Lower lobe of right lung (tissue), 2 donors: ENCODE data around the gene MAN2B1. TPM values are rescaled to one million over a fixed set of nuclear protein-coding genes. Genes with fewer than 3 reads are reported as not detected.

Source experiments
- ATAC-seq, 2 donors: fragments of 200-7000 bp; cut with Tn5 transposase; one replicate each; pipeline ENCODE4 v1.9.1; 2020 to 2022; ENCODE audit warnings: mild to moderate bottlenecking in 2 of 2, moderate library complexity in 2 of 2
- DNase-seq: peaks from one replicate; pipeline ENCODE4 v3.0.0-alpha.2; 2020
- H3K27ac ChIP-seq: fragments of 200-600 bp; one replicate; pipeline ENCODE4 v1.8.0; 2022
- H3K27me3 ChIP-seq: fragments of 200-600 bp; one replicate; pipeline ENCODE4 v1.8.0; 2022; ENCODE audit warnings: low read depth
- H3K36me3 ChIP-seq: fragments of 200-600 bp; one replicate; pipeline ENCODE4 v1.8.0; 2022; ENCODE audit warnings: mild to moderate bottlenecking
- H3K4me1 ChIP-seq: fragments of 200-600 bp; one replicate; pipeline ENCODE4 v1.8.0; 2022
- H3K4me3 ChIP-seq: fragments of 200-600 bp; one replicate; pipeline ENCODE4 v1.8.0; 2022; ENCODE audit warnings: mild to moderate bottlenecking
- H3K9me3 ChIP-seq: fragments of 200-600 bp; one replicate; pipeline ENCODE4 v1.8.0; 2022
- intact Hi-C: fragments of 100-400 bp; cut with DNase I; formaldehyde crosslinking; loops from one replicate; pipeline ENCODE4 v1.11.0; 2022
- total RNA-seq: library from RNA; stranded (reverse); fragmentation: NEBNext Ultra II Directional; extraction: Animal tissue kit (Norgen Biotek cat#: 25700); gene quantifications from one replicate; pipeline ENCODE4 v1.2.1, GENCODE V29; 2021
- TF ChIP-seq, protein P1 (sequence below): fragments of 200-600 bp; IDR thresholded peaks from one replicate; pipeline ENCODE4 v1.8.0; 2022; ENCODE audit warnings: antibody characterized with exemption, mild to moderate bottlenecking
- donor health status: DM: no; HTN: yes; CAD: no; lungs with severe emphysema.

MAN2B1 gene
- total RNA-seq, 1 donor from 2014 or later = 251 TPM

DNA sequence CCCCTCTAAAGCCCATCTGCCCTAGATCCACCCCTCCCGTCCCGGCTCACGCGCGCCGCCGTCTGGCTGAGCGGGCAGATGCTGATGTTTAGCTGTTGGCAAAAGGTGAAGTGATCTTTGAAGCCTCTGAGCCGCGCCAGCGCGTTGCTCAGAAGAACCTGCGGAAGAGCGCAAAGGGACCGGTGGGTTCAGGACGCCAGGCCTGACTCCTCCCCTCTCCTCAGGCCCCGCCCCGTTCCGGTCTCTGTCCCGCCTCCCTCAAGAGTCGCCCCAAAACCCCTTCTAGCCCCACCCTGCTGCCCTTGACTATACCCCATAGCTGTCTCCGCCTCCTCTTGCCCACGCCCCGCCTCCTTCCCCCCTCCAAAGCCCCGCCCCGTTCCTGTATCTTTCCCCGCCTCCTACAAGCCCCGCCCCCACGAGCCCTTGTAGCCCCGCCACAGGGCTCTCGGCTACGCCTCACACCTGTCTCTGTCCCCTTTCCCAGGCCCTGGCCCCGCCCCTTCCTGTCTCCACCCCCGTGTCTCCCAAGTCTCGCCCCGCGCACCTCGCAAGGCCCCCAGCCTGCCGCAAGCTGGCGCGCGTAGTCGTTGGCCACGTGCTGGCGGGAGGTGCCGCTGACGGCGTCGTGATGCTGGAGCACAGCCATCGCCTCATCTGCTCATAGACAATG lies 9.5 kb downstream of the MAN2B1 start:
- Histone ChIP-seq H3K36me3 (peaks cover 81% of the 10 kb centered on the region), H3K9me3 (no peaks in the 10 kb centered on the region), H3K4me1 (no peaks in the 10 kb centered on the region), H3K27ac (no peak overlapping the region), H3K4me3 (no peak overlapping the region), H3K27me3 (no peaks in the 10 kb centered on the region)
- ATAC-seq (peak; percentile 13 to 36), DNase-seq (no peak)
- intact Hi-C loops = no loop called here
- TF ChIP-seq, protein P1, sequence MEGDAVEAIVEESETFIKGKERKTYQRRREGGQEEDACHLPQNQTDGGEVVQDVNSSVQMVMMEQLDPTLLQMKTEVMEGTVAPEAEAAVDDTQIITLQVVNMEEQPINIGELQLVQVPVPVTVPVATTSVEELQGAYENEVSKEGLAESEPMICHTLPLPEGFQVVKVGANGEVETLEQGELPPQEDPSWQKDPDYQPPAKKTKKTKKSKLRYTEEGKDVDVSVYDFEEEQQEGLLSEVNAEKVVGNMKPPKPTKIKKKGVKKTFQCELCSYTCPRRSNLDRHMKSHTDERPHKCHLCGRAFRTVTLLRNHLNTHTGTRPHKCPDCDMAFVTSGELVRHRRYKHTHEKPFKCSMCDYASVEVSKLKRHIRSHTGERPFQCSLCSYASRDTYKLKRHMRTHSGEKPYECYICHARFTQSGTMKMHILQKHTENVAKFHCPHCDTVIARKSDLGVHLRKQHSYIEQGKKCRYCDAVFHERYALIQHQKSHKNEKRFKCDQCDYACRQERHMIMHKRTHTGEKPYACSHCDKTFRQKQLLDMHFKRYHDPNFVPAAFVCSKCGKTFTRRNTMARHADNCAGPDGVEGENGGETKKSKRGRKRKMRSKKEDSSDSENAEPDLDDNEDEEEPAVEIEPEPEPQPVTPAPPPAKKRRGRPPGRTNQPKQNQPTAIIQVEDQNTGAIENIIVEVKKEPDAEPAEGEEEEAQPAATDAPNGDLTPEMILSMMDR = no peak

DNA sequence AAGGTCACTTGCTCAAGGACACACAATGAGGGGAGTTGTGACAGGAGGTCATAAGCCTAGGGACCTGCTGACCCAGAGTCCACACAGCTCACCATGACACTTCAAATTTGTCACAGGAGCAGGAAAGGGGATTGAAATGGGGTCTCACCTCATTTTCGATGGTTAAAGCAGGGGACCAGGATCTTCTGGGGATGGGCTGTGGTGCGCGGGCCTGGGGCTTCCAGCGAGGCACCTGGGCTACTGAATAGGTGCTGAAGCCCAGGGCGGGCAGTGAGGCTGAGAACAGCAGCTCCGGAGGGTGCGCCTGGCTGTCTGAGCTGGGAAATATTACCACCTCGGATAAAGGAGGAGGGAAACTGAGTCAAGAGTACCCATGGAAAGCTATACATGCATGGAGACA lies 11.0 kb downstream of the MAN2B1 start:
- Histone ChIP-seq H3K27ac (no peak overlapping the region), H3K4me3 (no peak overlapping the region), H3K27me3 (no peaks in the 10 kb centered on the region), H3K4me1 (no peaks in the 10 kb centered on the region), H3K36me3 (peaks cover 78% of the 10 kb centered on the region), H3K9me3 (no peaks in the 10 kb centered on the region)
- DNase-seq (no peak), ATAC-seq (no peak)
- intact Hi-C loops = no loop called here
- TF ChIP-seq, protein P1 = no peak

DNA sequence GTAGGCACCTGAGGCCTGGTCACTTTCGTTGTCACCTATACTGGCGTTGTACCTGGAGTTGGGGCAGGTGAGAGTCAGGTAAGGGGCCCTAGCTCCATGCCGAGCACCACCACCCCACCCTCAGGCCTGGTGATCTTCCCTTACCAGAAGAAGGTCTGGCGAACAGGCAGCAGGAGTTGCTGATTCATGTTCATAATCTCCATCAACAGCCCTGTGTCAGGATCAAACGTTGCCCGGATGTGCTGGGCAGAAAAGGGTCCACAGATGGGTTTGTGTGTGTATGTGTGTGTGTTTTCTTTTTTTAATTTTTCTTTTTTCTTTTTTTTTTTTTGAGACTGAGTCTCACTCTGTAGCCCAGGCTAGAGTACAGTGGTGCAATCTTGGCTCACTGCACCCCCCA lies 14.3 kb downstream of the MAN2B1 start:
- ATAC-seq = no peak
- peaks cover 49% of the 10 kb centered on the region for H3K36me3 ChIP-seq

DNA sequence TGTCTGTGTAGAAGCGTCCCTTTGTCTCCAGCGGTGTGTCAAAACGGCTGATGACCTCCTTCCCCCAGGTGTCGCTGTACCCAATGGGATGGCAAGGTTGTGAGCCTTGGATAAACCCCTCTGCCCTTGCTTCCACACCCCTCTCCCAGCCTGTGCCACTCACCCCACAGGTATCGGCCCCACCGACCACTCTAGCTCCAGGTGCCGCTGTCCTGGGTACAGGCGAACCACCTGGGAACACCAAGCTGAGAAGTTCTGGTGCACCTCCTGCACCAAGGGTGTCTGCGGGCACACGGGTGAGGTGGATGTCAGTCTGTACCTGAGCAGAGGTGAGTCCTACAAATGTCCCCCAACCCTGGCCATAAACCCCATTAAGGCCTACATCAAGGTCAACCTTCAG lies 16.6 kb downstream of the MAN2B1 start:
- intact Hi-C loops = no loop called here
- Histone ChIP-seq H3K4me1 (peaks cover 12% of the 10 kb centered on the region), H3K27me3 (no peaks in the 10 kb centered on the region), H3K36me3 (peaks cover 31% of the 10 kb centered on the region), H3K27ac (no peak overlapping the region), H3K9me3 (no peaks in the 10 kb centered on the region), H3K4me3 (no peak overlapping the region)
- peak; percentile 24 for DNase-seq
- no peak for ATAC-seq
- TF ChIP-seq, protein P1 = no peak

More for the DNA sequence above, 14.3 kb downstream of the MAN2B1 start:
- Histone ChIP-seq H3K4me3 (no peak overlapping the region), H3K4me1 (peaks cover 12% of the 10 kb centered on the region), H3K9me3 (no peaks in the 10 kb centered on the region), H3K27me3 (no peaks in the 10 kb centered on the region), H3K27ac (no peak overlapping the region)
- peak; percentile 24 for DNase-seq
- TF ChIP-seq, protein P1 = no peak
- intact Hi-C loops = no loop called here

DNA sequence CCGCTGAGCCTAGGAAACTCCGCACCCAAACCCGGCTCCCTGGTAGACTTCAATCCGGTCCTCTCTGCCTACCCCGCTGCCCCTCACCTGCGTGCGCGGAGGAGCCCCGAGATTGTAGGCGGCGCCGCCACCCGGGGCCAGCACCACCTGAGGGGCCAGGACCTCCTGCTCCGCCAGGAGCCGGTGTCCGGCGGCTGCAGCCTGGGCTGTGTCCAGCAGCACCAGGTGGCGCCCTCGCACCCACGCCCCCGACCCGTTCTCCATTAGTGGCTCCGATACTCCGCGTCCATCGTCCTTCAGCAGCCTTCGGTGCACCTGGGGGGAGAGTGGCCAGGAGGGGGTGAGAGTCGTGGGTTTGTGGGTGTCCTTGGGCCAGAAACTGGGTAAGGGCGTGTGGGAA lies 18.5 kb downstream of the MAN2B1 start:
- Histone ChIP-seq H3K4me3 (peak overlapping the region; percentile 40), H3K27ac (no peak overlapping the region), H3K9me3 (no peaks in the 10 kb centered on the region), H3K27me3 (no peaks in the 10 kb centered on the region), H3K4me1 (peaks cover 12% of the 10 kb centered on the region), H3K36me3 (peaks cover 21% of the 10 kb centered on the region)
- DNase-seq (no peak), ATAC-seq (peak; percentile 58 to 69)
- intact Hi-C loops = no loop called here
- TF ChIP-seq, protein P1 = peak; percentile 15
